ENCODE measurements around the gene COL5A1.

COL5A1 gene

DNA sequence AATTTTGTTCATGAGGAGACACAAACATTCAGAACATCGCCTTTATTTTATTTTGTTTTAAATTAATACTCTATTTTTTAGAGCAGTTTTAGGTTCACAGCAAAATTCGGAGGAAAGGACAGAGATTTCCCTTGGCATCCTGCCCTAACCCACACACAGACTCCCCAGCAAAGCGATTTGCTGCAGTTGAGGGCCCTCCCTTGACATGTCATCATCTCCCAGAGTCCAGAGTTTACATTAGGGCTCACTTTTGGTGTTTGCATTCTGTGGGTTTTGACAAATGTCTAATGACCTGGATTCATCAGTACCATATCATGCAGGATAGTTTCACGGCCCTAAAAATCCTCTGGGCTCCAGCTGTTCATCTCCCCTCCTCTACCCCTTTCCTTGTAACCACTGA lies 33.6 kb upstream of the COL5A1 start:
- no peak for DNase-seq

DNA sequence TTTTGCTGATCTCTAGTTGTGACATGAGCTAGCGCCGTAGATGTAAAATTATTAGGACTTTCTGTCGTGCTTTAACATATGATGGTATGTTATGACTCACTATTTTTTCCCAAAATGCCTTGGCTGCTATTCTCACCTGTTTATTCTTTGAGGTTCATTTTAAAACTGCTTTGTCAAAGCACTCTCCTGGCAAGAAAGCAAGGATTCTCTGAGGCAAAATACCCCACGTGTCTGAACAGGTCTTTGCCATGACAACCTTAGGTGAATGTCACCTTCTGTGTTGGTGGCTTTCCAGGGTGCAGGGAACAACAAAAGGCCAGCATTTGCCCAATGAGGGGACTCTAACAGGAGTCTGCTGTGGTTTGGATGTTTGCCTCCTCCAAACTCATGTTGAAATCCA lies 30.6 kb upstream of the COL5A1 start:
- no peak for DNase-seq

DNA sequence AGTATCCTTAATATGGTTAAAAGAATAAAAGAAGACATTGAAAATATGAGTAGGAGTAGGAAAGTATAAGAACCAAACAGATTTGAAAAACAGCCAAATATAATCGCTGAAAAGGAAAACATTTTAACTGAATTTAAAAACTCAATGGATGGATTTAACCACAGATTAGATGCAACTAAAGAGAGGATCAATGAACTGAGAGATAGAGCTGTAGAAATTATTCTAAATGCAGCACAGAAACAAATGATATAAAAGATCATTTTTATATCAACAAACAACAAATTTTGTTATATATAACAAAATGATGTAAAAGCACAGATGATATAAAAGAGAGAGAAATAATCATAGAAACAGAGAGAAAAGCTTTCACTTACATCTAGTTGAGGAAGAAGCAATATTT lies 29.3 kb upstream of the COL5A1 start:
- DNase-seq = no peak

DNA sequence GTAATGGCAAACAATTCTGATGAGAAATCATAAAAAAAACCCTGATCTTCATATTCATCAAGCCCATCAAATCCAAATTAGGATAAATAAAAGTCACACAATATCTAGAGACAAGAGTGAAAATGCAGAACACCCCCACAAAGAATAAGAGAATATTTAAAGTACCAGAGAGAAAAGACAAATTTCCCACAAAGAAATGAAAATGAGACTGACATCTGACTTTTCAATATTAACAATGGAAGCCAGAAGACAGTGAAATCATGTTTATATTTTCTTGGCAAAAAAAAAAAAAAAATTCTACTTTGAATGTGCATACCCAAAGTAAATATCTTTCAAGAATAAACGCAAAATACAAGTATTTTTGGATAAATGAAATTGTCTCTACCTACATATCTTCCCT lies 28.9 kb upstream of the COL5A1 start:
- no peak for DNase-seq

DNA sequence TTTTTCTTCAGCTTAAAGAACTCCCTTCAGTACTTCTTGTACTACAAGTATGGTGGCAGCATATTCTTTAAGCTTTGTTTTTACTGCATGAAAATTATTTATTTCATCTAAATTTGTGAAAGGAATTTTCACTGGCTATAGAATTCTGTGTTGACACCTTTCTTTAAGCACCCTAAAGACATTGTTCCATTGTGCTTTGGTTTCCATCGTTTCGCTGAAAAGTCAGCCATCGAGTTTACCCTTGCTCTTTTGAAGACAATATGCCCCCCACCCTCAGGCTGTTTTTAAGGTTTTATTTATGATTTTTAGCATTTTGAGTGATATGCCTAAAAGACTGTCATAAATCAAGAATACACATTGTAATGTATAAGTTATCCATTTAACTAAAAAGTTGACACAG lies 27.3 kb upstream of the COL5A1 start:
- DNase-seq = no peak

DNA sequence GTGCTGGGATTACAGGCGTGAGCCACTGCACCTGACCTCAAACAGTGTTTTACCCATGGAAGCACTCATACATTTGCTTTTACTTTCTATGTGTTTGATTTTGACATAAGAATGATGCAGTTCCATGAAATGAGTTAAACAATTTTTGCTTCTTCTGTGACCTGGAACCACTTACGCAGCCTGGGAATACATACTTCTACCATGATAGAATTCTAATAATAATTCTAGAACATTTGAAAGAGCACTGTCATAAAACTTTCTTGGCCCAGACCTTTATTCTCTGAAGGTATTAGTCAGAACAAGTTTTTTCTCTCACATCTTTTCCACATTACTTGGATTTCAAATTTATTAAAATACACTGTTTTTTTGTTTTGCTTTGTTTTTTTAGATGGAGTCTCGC lies 25.3 kb upstream of the COL5A1 start:
- no peak for DNase-seq

DNA sequence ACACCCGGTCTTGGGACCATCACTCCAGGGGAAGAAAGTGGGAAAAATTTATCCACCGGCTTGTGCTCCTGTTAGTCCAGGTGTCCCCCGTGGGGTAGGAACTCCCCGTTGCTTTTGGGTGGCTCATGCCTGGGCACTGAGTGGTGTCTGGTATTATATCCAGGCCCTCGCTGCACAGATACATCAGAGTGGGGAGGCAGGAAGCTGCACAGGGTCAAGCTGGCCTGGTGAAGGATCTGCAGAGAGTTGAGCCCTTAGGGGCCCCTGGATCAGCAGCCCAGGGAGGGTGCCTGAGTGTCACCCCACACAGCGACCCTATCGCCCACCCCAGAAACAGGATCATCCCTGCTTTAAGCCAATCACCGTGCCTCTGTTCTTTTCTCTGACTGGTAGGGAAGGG lies 24.4 kb upstream of the COL5A1 start:
- no peak for DNase-seq

DNA sequence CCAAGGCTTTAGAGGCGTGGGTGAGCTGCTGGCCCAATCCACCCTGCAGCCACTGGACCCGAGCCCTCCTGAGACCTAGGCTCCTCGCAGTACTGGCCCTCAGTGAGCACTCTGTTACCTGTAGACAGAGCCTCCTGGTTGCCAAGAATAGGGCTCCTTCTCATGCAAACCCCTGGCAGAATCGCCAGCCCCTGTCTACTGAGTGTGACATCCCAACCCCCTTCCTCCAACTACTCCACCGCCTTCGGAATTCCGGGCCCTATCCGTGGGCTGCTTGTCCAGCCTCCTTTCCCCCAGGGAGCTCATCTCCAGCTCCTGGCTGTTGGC lies 23.8 kb upstream of the COL5A1 start:
- DNase-seq = no peak

DNA sequence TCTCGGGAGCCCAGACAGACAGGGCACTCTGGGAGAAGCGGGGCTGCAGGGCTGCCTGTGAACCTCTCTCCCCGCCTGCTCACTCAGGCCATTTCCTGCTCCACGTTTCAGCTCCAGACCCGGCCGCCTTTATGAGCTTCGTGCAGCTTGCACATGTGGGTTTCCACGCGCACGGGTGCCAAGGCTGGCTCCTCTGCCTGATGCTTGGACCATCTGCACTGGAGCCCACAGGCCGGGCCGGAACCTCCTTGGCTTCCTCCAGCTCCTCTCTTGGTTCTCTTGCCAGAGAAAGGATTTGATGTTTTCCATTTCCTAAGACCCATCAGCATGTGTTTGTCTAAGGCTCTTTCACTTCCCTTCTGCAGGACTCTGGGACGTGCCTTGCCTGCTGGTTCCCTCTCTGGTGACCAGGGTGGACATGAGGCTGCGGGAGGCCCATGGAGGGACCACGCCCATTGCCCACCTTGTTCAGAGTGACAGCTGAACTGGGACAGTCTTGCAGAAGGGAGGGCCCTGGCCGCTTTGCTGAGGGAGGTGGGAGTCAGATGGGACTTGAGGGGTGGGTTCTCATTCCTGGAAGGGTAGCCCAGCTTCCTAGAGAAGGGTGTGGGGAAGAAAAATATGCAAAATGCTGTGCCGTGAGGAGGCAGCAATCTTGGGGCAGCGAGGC lies 23.3 kb upstream of the COL5A1 start:
- DNase-seq = no peak

DNA sequence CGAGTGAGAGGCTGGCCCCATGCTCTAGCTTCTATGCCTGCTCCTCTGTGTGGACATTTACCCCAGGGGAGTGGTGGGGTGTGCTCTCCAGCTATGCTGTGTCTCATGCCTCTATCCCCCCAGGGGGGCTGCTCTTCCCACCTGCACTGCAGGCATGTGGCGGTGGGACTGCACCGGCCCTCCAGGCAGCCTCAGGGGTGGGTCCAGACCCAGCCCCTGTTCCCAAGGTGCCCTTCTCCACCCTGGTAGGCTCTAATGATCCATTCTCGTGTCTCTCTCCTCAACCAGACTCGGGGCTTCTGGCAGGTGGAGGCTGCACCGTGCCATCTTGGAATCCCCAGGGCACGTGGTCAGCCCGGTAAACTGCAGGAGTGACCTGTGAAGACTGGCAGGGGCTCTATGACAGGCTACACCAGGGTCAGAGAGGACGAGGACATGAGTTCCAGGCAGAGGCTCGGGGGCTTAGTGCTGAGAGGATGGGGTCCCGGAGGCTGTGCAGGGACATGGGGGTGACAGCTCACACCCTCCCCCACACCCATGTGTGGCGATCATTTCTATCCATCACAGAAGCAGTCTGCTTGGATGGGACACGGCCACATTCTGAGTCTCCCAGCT lies 22.7 kb upstream of the COL5A1 start:
- no peak for DNase-seq

DNA sequence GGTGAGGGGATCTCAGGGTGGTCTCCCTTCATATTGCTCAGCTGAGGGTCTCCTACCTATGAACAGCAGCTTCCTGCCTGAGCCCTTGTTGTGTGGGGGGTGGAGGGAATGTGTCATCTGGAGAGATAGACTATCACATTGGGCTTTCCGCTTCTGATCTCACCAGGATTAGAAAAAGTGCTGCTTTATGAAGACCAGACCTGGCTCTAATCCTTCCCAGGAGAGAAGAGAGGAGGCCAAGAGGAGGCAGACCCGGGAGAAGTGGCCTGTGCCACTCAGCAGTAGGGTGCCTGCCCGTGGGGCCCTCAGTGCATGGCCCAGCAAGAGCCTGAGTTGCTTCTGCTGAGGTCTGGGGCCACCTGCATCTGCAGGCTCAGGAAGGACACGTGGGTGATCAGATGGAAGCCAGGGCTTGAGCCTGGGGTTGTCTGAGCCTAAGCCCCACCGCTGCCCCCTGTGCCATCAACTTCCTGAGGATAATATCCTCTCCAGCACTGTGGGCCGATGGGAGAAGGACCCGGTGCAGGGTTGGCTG lies 22.1 kb upstream of the COL5A1 start:
- no peak for DNase-seq

DNA sequence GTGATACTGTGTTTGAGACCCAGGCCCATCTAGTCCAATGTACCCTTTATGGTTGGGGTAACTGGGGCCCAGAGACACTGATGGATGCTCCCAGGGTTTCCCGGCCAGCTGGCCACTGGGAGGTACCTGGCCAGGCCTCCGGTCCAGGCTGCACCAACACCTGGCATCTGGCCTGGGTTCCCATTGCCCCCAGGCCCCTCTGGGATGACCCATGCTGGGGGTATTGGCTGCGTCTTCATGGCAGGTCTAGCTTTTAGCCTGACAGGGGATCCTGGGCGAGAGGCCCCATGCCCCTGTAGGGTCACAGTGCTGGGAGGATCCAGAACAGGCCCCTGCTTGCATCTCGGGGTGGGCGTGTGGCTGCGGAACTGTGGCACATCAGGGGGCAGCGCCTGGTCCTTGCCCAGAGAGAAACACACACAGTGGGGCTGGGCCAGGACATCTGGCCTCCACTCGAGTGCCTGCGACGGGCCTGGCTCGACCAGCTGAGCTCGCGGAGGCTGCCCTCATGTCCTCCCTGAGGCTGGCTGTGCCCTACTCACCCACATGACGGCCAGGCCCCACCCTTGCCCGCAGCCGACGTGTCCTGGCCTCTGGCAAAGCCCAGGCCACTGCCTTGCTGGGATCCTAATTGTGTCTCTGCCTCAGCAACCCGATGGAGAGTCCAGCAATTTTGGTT lies 21.5 kb upstream of the COL5A1 start:
- no peak for DNase-seq

DNA sequence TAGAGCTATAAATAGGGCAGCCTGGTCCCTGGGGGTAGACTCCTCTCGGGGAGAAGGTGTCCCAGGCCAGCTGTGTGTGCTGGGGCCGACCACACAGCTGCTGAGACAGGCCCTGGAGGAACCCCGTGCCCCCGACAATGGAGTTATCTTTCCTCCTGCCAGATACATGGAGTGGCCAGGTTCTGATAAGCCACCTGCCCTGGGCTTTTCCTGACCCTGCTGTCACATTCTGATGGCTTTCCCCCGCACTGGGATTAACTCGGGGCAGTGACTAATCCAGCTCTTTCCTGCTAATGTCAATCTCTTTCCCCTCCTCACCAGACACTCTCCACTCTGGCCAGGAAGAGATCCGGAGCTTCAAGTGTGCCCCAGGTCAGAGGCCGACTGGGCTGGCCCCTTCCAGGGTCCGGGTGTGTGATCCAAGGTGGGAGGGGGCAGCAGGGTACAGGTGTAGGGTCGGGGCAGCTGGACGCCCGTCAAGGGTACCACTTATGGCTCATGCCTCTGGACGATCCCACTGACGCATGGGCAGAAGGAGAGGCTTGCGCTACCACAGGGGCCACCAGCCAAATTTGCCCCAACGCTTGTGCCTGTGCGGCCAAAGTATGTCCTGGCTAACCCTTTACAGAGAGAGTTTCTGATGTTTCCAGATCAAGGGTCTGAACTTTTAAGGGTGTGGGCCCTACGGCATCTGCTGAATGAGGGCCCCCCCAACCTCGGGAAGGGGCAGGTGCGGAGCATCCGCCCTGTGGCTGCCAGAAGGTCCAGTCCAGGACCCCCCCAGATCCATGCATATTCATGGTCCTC lies 20.6 kb upstream of the COL5A1 start:
- DNase-seq = no peak

DNA sequence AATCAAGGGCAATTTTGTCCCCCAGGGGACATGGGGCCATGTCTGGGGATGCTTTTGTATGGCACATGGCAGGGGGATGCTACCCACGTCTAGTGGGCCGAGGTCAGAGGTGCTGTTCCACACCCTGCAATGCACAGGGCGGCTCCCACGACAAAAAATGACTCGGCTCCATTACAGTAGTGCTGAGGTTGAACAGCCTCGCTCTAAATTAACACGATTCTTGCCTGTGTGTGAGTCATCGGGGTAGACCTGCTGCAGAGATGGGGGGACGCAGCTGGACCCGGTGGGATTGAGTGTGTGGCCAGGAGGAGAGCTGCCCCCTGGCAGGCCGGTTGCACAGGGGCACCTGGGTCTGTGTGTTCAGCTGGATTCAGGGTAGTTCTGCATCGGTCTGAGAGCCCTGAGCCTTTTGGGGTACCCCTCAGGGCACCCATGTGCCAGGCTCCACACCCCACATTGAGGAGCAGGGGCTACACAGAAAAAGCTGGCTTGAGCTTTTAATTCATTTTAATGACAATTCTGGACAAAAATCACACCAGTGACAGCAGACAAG lies 20.0 kb upstream of the COL5A1 start:
- no peak for DNase-seq

DNA sequence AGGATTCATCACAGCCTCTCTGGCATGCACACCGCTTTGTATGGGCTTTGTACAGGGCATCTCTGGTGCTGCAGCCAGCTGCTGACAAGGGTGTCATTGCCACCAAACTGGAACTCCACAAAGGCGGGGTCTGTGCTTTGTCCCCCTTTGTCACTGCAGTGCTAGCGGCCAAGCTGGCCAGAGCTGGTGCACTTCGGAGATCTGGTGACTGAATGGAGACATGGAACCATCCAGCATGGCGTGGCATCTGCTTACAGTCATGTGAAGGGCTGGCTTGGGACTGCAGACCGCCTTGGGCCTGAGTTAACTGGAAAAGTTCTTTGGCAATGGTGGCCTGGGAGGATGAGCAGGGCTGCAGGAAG lies 18.7 kb upstream of the COL5A1 start:
- DNase-seq = no peak

DNA sequence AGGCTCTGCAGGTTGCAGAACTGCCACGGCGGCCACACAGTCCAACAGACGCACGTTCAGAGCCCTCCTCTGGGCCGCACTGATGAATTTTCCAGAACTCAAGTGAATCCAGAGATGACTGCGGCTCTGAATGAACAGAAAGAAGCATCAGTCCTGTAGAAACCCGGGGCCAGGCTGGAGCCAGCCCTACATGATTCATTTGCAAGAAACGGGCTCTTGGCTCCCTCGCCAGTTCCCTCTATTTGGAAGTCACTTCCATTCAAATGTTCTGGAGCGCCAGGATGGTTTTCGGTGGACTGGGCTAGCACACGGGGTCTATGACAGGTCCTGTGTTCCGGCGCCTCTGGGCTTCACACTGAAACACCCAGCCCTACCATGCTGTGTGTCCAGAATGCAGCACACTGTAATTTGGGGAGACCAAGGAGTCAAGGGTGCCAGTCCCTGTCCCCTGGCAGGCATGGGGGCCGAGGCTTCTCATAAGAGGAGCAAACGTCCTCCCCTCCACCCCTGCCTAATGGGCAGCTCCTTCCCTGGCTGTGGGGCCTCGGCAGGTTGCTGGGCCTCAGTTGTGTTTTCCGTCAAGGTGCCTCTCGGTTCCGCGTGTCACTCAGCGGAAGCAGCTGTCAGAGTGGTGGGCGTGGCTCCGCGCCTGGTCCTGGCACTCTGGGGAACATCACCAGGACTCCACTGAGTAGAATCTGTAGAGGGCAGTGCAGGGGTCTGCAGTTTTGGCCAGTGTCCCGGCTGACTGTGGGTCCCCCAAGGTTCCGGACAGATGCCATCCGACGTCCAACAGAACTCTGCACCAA lies 18.1 kb upstream of the COL5A1 start:
- no peak for DNase-seq

DNA sequence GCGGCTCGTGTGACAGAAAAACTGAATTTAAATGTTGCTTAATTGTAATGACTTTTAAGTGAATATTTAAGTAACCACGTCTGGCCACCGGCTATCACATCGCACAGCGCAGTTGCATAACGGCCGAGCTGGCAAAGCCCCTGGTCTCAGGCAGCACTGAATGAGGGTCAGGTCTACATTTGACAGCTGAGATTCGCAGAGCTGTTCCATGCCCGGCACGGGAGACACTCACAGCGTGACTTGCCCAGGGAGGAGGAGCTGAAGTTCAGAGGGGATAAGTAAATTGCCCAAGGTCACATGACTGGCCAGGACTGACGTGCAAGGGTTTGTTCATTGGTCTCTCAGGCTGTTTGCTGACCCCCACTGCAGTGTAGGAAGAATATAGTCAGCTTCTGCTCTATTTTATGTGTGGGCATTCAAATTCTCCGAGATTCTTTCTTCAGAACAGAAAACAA lies 17.4 kb upstream of the COL5A1 start:
- no peak for DNase-seq

DNA sequence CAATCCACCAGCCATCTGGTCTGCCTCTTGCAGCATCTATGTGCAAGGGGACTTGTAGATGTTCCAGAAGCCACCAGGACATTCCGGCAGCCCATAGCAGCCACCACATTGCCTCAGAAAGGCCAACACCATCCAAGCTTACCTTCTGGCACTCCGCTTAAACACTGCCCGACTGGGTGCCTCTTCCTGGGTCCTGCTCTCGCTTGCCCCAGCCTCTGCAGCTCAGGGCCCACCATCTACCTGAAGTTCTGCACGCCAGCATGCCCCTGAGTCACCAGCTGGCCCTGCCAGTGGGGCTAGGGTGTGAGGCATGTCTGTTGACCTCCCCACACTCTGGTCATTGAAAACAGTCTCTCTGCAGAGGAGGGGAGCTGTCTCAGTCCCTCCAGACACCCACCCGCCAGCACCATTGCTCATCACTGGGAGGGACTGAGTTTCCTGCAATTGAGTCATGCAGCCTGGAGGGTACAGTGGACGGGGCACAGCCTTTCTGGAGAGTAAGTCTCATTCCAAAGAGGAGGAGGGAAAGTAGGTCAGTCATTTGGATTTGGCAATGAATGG lies 16.9 kb upstream of the COL5A1 start:
- DNase-seq = no peak

DNA sequence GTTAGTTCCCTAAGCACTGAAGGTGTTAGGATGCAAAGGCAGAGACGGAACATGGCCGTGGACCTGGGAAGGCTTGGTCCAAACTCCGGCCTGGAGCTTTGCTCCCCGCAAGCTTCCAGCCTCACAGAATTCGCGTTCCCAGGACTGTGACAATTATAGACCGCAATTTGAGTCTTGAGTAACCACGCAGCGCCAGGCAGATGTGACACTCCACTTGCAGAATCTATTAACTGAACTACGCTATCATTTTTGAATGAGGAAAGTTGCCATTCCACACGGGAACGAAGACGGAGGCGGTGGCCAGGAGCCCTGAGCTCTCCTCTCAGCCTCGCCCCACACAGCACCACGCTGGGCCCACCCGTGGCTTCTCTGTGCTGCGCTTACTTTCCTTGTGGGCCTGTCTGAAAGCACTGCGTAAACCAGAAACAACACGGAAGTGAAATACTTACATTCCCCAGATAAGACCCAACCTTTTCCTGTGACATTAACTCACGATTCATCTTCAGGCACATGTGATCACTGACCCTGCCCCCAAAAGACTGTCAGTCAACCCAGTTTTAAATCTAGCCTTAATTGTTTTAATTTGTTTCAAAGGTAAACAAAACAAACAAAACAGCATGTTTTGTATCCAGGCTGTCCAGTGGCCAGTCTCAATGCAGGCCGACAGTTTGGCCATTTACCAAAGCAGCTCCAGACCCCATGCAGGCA lies 16.1 kb upstream of the COL5A1 start:
- DNase-seq = no peak

DNA sequence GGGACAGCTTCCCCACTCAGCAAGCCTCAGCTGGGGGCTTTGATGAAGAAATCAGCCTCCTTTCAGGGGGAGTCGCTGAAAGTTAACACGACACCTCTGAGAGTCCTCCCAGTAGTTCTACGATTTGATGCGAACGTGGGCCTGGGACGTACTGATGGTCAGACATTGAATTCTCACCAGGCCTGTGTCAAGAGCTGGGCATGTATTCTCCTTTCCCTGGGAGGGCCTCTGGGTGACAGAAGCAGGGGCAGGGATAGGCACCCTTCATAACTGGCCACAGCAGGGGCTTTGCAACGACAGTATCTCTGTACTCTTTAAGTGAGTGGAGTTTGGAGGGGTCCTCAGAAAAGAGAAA lies 15.6 kb upstream of the COL5A1 start:
- DNase-seq = no peak

Measured in activated gamma-delta T cell (primary cell).